ENCODE results near the gene SLIT1. TPM values are rescaled to one million over a fixed set of nuclear protein-coding genes. Genes with fewer than 3 reads are reported as not detected.

The SLIT1 gene
- total and polyA plus RNA-seq, 2 of the 8 experiments (the other 6 are each of a cell fraction or from before 2014, with no cell fraction given), result 0.70 to 0.88 TPM

- H3K56ac ChIP-seq (replicated peaks; ENCODE audit: insufficient read length, low read depth, low read length), result no peak overlapping the region
- 88% methylated on average over 2 of the region's 2 CpGs; no CpG with 5 or more reads in 1 of the 2 experiments for WGBS, 2 experiments (ENCODE audit: extremely low coverage in 1 of 2, insufficient coverage in 1 of 2, insufficient read length in 1 of 2, insufficient replicate concordance in 2 of 2, low coverage in 1 of 2, low lambda C conversion rate in 2 of 2, missing lambda C conversion rate in 1 of 2)
- H3K14ac ChIP-seq (ENCODE audit: insufficient read length), result no peak overlapping the region
- H4K5ac ChIP-seq (ENCODE audit: insufficient read length, low read depth, low read length), result no peak overlapping the region
- no peak overlapping the region for H3K4ac ChIP-seq (replicated peaks; ENCODE audit: insufficient read length, low read depth, low read length)
- H3K4me1 ChIP-seq (replicated peaks in 1 of 4; ENCODE audit: control insufficient read depth in 3 of 4, insufficient read depth in 4 of 4, low read length in 3 of 4), result no peaks in the 10 kb centered on the region
- H3K36me3 ChIP-seq (ENCODE audit: control insufficient read depth in 2 of 4, insufficient read depth in 4 of 4, low read length in 3 of 4), result peaks cover 2 to 22% (median 13%) of the 10 kb centered on the region in 4 experiments; a peak in 7 of 8 replicates
- DNase-seq (ENCODE audit: low read depth in 1 of 2, low spot score in 2 of 2) (no peak), FAIRE-seq (no peak)
- H4K8ac ChIP-seq (ENCODE audit: extremely low read depth, insufficient read depth, low read length), result no peak overlapping the region
- H3K4me2 ChIP-seq (ENCODE audit: insufficient read depth in 1 of 2, low read depth in 2 of 2, low read length in 2 of 2), result no peak overlapping the region
- no peak overlapping the region for H2AFZ ChIP-seq (ENCODE audit: low read length)
- H3K9ac ChIP-seq (replicated peaks in 1 of 4; ENCODE audit: extremely low read depth in 1 of 4, low read depth in 3 of 4, low read length in 3 of 4), result no peak overlapping the region
- H3K23me2 ChIP-seq (ENCODE audit: low read depth, low read length), result no peaks in the 10 kb centered on the region
- H2BK20ac ChIP-seq (ENCODE audit: low read length), result no peak overlapping the region
- no peaks in the 10 kb centered on the region for H3K79me2 ChIP-seq (ENCODE audit: control insufficient read depth in 1 of 2, insufficient read depth in 2 of 2, low read length in 2 of 2)
- H4K91ac ChIP-seq (replicated peaks; ENCODE audit: insufficient read length, low read length), result no peak overlapping the region
- CTCF ChIA-PET (ENCODE audit: partially characterized antibody), result interaction anchor here (0.9 kb wide), 1 partner anchor 68 kb away, joined by 3 read pairs; no protein-coding TSS in a partner anchor
- H3K23ac ChIP-seq (ENCODE audit: insufficient read length), result no peak overlapping the region
- H3K9me3 ChIP-seq (ENCODE audit: insufficient read depth in 2 of 2, low read depth in 1 of 2, low read length in 1 of 2), result no peaks in the 10 kb centered on the region
- no peak overlapping the region for H2AK5ac ChIP-seq (ENCODE audit: low read depth, low read length)
- H3K79me1 ChIP-seq (ENCODE audit: low read depth, low read length), result no peaks in the 10 kb centered on the region
- peaks cover 0 to 2% of the 10 kb centered on the region in 2 experiments for H4K20me1 ChIP-seq (replicated peaks in 1 of 2; ENCODE audit: control insufficient read depth in 1 of 2, insufficient read depth in 2 of 2, low read length in 2 of 2)
- H3K4me3 ChIP-seq (ENCODE audit: extremely low read depth in 1 of 4, insufficient read depth in 2 of 4, low read depth in 3 of 4, low read length in 4 of 4), result no peak overlapping the region
- POLR2A ChIA-PET (ENCODE audit: partially characterized antibody), result no interaction called here
- no peak overlapping the region for H3K18ac ChIP-seq (ENCODE audit: extremely low read depth, low read length)
- H2BK12ac ChIP-seq (ENCODE audit: low read depth, low read length), result no peak overlapping the region
- H3K27ac ChIP-seq (ENCODE audit: low read depth, low read length), result no peak overlapping the region
- no peak overlapping the region for H2BK120ac ChIP-seq (replicated peaks; ENCODE audit: low read depth, low read length)
- no peak overlapping the region for H2BK5ac ChIP-seq (ENCODE audit: low read depth, low read length)
- no peaks in the 10 kb centered on the region for H3K27me3 ChIP-seq (replicated peaks in 1 of 4; ENCODE audit: control insufficient read depth in 3 of 4, extremely low read depth in 1 of 4, insufficient read depth in 3 of 4, low read length in 3 of 4)
- no peak overlapping the region for H2BK15ac ChIP-seq (ENCODE audit: low read length)
- no peak for TF ChIP-seq CEBPB (IDR thresholded peaks at IDR 0.05; ENCODE audit: low read depth, low read length)
- TF ChIP-seq RAD21 (IDR thresholded peaks at IDR 0.05 in 1 of 2, conservative IDR thresholded peaks at IDR 0.05 in 1 of 2; ENCODE audit: low read depth in 2 of 2, low read length in 2 of 2), result no peak
- TF ChIP-seq ATF2 (IDR thresholded peaks at IDR 0.05; ENCODE audit: low read length), result no peak
- no peak for TF ChIP-seq ASH2L (IDR thresholded peaks at IDR 0.05; ENCODE audit: low read length)
- TF ChIP-seq EZH2 (IDR thresholded peaks at IDR 0.05; ENCODE audit: low read depth, low read length, severe bottlenecking), result no peak
- no peak for TF ChIP-seq ATF3 (IDR thresholded peaks at IDR 0.05; ENCODE audit: insufficient read depth, low read depth, low read length)
- TF ChIP-seq YY1 (IDR thresholded peaks at IDR 0.05; ENCODE audit: low read depth, low read length), result no peak
- TF ChIP-seq POU5F1 (IDR thresholded peaks at IDR 0.05; ENCODE audit: low read depth, low read length), result no peak
- no peak for TF ChIP-seq TEAD4 (IDR thresholded peaks at IDR 0.05; ENCODE audit: low read depth, low read length)
- TF ChIP-seq JUN (IDR thresholded peaks at IDR 0.05; ENCODE audit: low read depth, low read length), result no peak
- TF ChIP-seq SIRT6 (IDR thresholded peaks at IDR 0.05; ENCODE audit: low read length), result no peak
- no peak for TF ChIP-seq TCF12 (IDR thresholded peaks at IDR 0.05; ENCODE audit: low read depth, low read length)
- TF ChIP-seq SRF (IDR thresholded peaks at IDR 0.05; ENCODE audit: low read depth, low read length), result no peak
Observed at GRCh38 chr10:96958071-96958470, 227.7 kb downstream of the SLIT1 start.

Measured in H1 (cell line).